Pancreas (tissue), 10 donors: ENCODE measurements around the gene FEZF2. TPM values are rescaled to one million over a fixed set of nuclear protein-coding genes. Genes with fewer than 3 reads are reported as not detected.

Experiments used
- ATAC-seq, 4 donors: fragments of 200-7000 bp; cut with Tn5 transposase; one replicate each; pipeline versions ENCODE4 v1.8.0 to v1.9.1; 2020; ENCODE audit warnings: mild to moderate bottlenecking in 4 of 4, moderate library complexity in 4 of 4
- DNase-seq, 6 donors: peaks; one replicate each; pipeline ENCODE4 v3.0.0-alpha.2; 2020
- FAIRE-seq: peaks from 2 replicates; lab custom pipeline; 2012; peaks lifted over from hg19 to GRCh38; lab: Jason Lieb, UNC
- H3K27ac ChIP-seq, 4 donors: fragments of 200-600 bp; sonication (generic); 1 replicate in 3 of 4; 2 replicates in 1 of 4; pipeline versions ENCODE4 v1.5.0 to v1.8.0; 2020
- H3K27me3 ChIP-seq, 4 donors: fragments of 200-600 bp; one replicate each; pipeline ENCODE4 v1.8.0; 2021
- H3K36me3 ChIP-seq, 3 donors: fragments of 200-600 bp; sonication (generic) in 1 of 3; one replicate each; pipeline versions ENCODE4 v1.5.0 to v1.8.0; 2020 to 2021
- H3K4me1 ChIP-seq, 3 donors: fragments of 200-600 bp; one replicate each; pipeline ENCODE4 v1.8.0; 2021
- H3K4me3 ChIP-seq, 4 donors: fragments of 200-600 bp; sonication (generic) in 2 of 4; one replicate each; pipeline versions ENCODE4 v1.5.0 to v1.8.0; 2020 to 2021
- H3K9me3 ChIP-seq, 4 donors: fragments of 200-600 bp; one replicate each; pipeline ENCODE4 v1.8.0; 2021
- CTCF ChIP-seq, 4 donors: fragments of 200-600 bp; sonication (generic) in 3 of 4; IDR thresholded peaks; one replicate each; pipeline versions ENCODE4 v1.5.0 to v1.8.0; 2021; ENCODE audit warnings: antibody characterized with exemption in 4 of 4
- WGBS, 2 donors: extraction: QIAGEN DNeasy Blood & Tissue Kit; methylation state at CpG; one replicate each; pipeline ENCODE4 v1.1.7; 2013; 5-methylcytosine and 5-hydroxymethylcytosine counted together
- intact Hi-C, 3 donors: fragments of 100-400 bp; cut with DNase I; formaldehyde crosslinking; loops; one replicate each; pipeline versions ENCODE4 v1.11.1 to v1.14.2; 2022
- polyA plus RNA-seq, 2 donors: library from polyadenylated mRNA; stranded (reverse); fragments of 200-250 nt; gene quantifications; one replicate each; pipeline ENCODE4 v1.2.3, GENCODE V29; 2013
- total RNA-seq, 6 donors: library from RNA; stranded (reverse); fragmentation: NEBNext Ultra II Directional in 4 of 6; extraction: Animal tissue kit (Norgen Biotek cat#: 25700) in 4 of 6; gene quantifications; one replicate each; pipeline versions ENCODE4 v1.2.1 to v1.2.4, GENCODE V29; 2021 to 2023
- donor health status: healthy with polysubstance abuse.
- donor health status: DM: no; HTN: no; CAD: no; lungs with moderate emphysema.
- donor health status: DM: no; HTN: no; CAD: no.
- donor health status: control.
- donor health status: control.
- donor health status: Bipolar disorder and iron deficiency.
- donor health status: DM: yes; HTN: yes; CAD: no.
- donor health status: DM: no; HTN: no; CAD: no.
- donor health status: DM: no; HTN: no; CAD: no.
- donor health status: DM: yes; HTN: yes; CAD: no.

FEZF2 gene
- total and polyA plus RNA-seq, 8 donors: 0.12 TPM; not detected in 7

- no peak for DNase-seq
- Histone ChIP-seq H3K4me3 (no peak overlapping the region), H3K36me3 (no peaks in the 10 kb centered on the region), H3K27ac (no peak overlapping the region), H3K27me3 (no peaks in the 10 kb centered on the region), H3K9me3 (no peaks in the 10 kb centered on the region), H3K4me1 (no peaks in the 10 kb centered on the region)
- 80 to 90% methylated on average over 5 of the region's 5 CpGs for WGBS, 2 donors
- intact Hi-C loops: loop anchor here in 1 of 3 donors (10.0 kb wide), 1 partner anchor 235 kb away; no protein-coding TSS in a partner anchor
- ATAC-seq: no peak
- no peak for FAIRE-seq
- TF ChIP-seq CTCF (IDR thresholded peaks at IDR 0.05): no peak
Measured at GRCh38 chr3:62329971-62330370, 43.4 kb downstream of the FEZF2 start.

GRCh38 chr3:62325896-62326295 is 47.5 kb downstream of the FEZF2 start:
- no peaks in the 10 kb centered on the region for H3K36me3 ChIP-seq
- intact Hi-C loops: loop anchor here in 1 of 3 donors (10.0 kb wide), 1 partner anchor 239 kb away; no protein-coding TSS in a partner anchor
- H3K9me3 ChIP-seq: no peaks in the 10 kb centered on the region
- WGBS, 2 donors: 77 to 83% methylated on average over 8 of the region's 8 CpGs
- DNase-seq: no peak
- no peak overlapping the region for H3K4me3 ChIP-seq
- ATAC-seq: no peak
- no peak for FAIRE-seq
- H3K4me1 ChIP-seq: no peaks in the 10 kb centered on the region
- no peak overlapping the region for H3K27ac ChIP-seq
- no peak for TF ChIP-seq CTCF (IDR thresholded peaks at IDR 0.05)
- H3K27me3 ChIP-seq: no peaks in the 10 kb centered on the region

GRCh38 chr3:62323241-62323640 is 50.1 kb downstream of the FEZF2 start:
- TF ChIP-seq CTCF (IDR thresholded peaks at IDR 0.05): no peak
- Histone ChIP-seq H3K4me1 (peaks cover 0 to 6% (median 3%) of the 10 kb centered on the region in 3 donors), H3K36me3 (no peaks in the 10 kb centered on the region), H3K4me3 (no peak overlapping the region), H3K27me3 (no peaks in the 10 kb centered on the region), H3K27ac (no peak overlapping the region), H3K9me3 (no peaks in the 10 kb centered on the region)
- FAIRE-seq: no peak
- no peak for ATAC-seq
- intact Hi-C loops: loop anchor here in 1 of 3 donors (10.0 kb wide), 1 partner anchor 242 kb away; no protein-coding TSS in a partner anchor
- WGBS, 2 donors: 89 to 94% methylated on average over 1 of the region's 1 CpG
- DNase-seq: no peak
